PC-3 (cell line): ENCODE data around the gene TLNRD1. TPM values are rescaled to one million over a fixed set of nuclear protein-coding genes. Genes with fewer than 3 reads are reported as not detected.

Experiments used
- ATAC-seq: fragments of 200-7000 bp; cut with Tn5 transposase; 2 replicates; pipeline ENCODE4 v1.9.1; 2020; ENCODE audit warnings: mild to moderate bottlenecking, moderate library complexity
- BruUV-seq: library from RNA; stranded (reverse); fragments of 400-500 nt; replicated peaks from 2 replicates; lab custom pipeline; 2021; lab: Mats Ljungman, UMichigan
- CTCF ChIA-PET: fragments of 300-600 bp; sonication (Branson Sonifier 250); formaldehyde crosslinking; loops from one replicate; lab custom pipeline; 2022; ENCODE audit warnings: antibody characterized with exemption; lab: Charles Lee
- POLR2A ChIA-PET: fragments of 300-600 bp; sonication (Branson Sonifier 250); formaldehyde crosslinking; loops from one replicate; lab custom pipeline; 2022; ENCODE audit warnings: antibody characterized with exemption; ENCODE audit not compliant: unreplicated experiment; lab: Charles Lee
- DNase-seq: peaks from one replicate; pipeline ENCODE4 v3.0.0-alpha.2; 2015
- H2AFZ ChIP-seq: fragments of 300-600 bp; sonication (generic); 2 replicates; pipeline ENCODE4 v1.6.0; 2016; ENCODE audit warnings: antibody characterized with exemption, low read length
- H3F3A ChIP-seq: fragments of 300-600 bp; sonication (generic); one replicate; pipeline ENCODE4 v1.6.0; 2017; ENCODE audit warnings: antibody characterized with exemption, low read length, control low read depth, mild to moderate bottlenecking; ENCODE audit not compliant: unreplicated experiment
- H3K27ac ChIP-seq: fragments of 300-600 bp; sonication (generic); 2 replicates; pipeline ENCODE4 v1.5.1; 2016; ENCODE audit warnings: mild to moderate bottlenecking, low read length
- H3K27me3 ChIP-seq: fragments of 300-600 bp; sonication (generic); 2 replicates; pipeline ENCODE4 v1.6.1; 2016; ENCODE audit warnings: low read length, mixed read lengths
- H3K36me3 ChIP-seq: fragments of 300-600 bp; sonication (generic); 2 replicates; pipeline ENCODE4 v1.6.1; 2016; ENCODE audit warnings: low read depth, mixed run types, low read length, mixed read lengths
- H3K4me1 ChIP-seq: fragments of 300-600 bp; sonication (generic); 2 replicates; pipeline ENCODE4 v1.5.1; 2016; ENCODE audit warnings: low read length; ENCODE audit not compliant: insufficient read depth
- H3K4me2 ChIP-seq: fragments of 300-600 bp; sonication (generic); 2 replicates; pipeline ENCODE4 v1.6.0; 2016; ENCODE audit warnings: low read length
- H3K4me3 ChIP-seq: fragments of 300-600 bp; sonication (generic); 2 replicates; pipeline ENCODE4 v1.5.1; 2016; ENCODE audit warnings: mild to moderate bottlenecking, low read length, mixed read lengths
- H3K79me2 ChIP-seq: fragments of 300-600 bp; sonication (generic); 2 replicates; pipeline ENCODE4 v1.6.1; 2017; ENCODE audit warnings: low read length, mixed read lengths
- H3K9ac ChIP-seq: fragments of 300-600 bp; sonication (generic); 2 replicates; pipeline ENCODE4 v1.6.0; 2016; ENCODE audit warnings: mild to moderate bottlenecking, low read length
- H3K9me2 ChIP-seq: fragments of 300-600 bp; sonication (generic); replicated peaks from 2 replicates; pipeline ENCODE4 v1.6.1; 2016; ENCODE audit warnings: mixed run types, low read length, mixed read lengths
- H3K9me3 ChIP-seq: fragments of 300-600 bp; sonication (generic); 2 replicates; pipeline ENCODE4 v1.6.1; 2016; ENCODE audit warnings: low read length, mixed read lengths
- H4K20me1 ChIP-seq: fragments of 300-600 bp; sonication (generic); 2 replicates; pipeline ENCODE4 v1.6.1; 2016; ENCODE audit warnings: low read length, mixed read lengths
- CTCF ChIP-seq: fragments of 300-600 bp; sonication (generic); conservative IDR thresholded peaks from 2 replicates; pipeline ENCODE4 v1.5.1; 2017; ENCODE audit warnings: antibody characterized with exemption, low read depth, mild to moderate bottlenecking, low read length
- EZH2 ChIP-seq: fragments of 300-600 bp; sonication (generic); IDR thresholded peaks from one replicate; pipeline ENCODE4 v1.6.1; 2017; ENCODE audit warnings: antibody characterized with exemption, mild to moderate bottlenecking, low read length; ENCODE audit not compliant: unreplicated experiment
- EZH2phosphoT487 ChIP-seq: fragments of 300-600 bp; sonication (generic); IDR thresholded peaks from 2 replicates; pipeline ENCODE4 v1.6.1; 2018; ENCODE audit warnings: mild to moderate bottlenecking, antibody characterized with exemption, low read length, borderline replicate concordance
- intact Hi-C: fragments of 100-400 bp; cut with micrococcal nuclease; formaldehyde crosslinking; loops from 2 replicates; pipeline ENCODE4 v1.9.0; 2023
- total RNA-seq: library from RNA; depleted of rRNA; stranded (reverse); fragments of >200 nt; gene quantifications from 2 replicates; pipeline ENCODE4 v1.2.3, GENCODE V29; 2014

The TLNRD1 gene
- total RNA-seq, 1 experiment from 2014 or later: 17.8 TPM

GRCh38 chr15:81002331-81003096 is 1.8 kb downstream of the TLNRD1 start:
- Histone ChIP-seq H3K27me3 (no peaks in the 10 kb centered on the region), H3K4me1 (peaks cover 42% of the 10 kb centered on the region), H2AFZ (no peak overlapping the region), H3K9me2 (no peaks in the 10 kb centered on the region), H3F3A (no peaks in the 10 kb centered on the region), H3K9ac (peak overlapping the region; percentile 89; the same call in 1 of the 2 replicates), H3K36me3 (no peaks in the 10 kb centered on the region), H3K27ac (no peak overlapping the region), H3K79me2 (peaks cover 67% of the 10 kb centered on the region), H4K20me1 (peaks cover 11% of the 10 kb centered on the region; the same call in 1 of the 2 replicates), H3K9me3 (no peaks in the 10 kb centered on the region), H3K4me3 (peak overlapping the region; percentile 89), H3K4me2 (peak overlapping the region; percentile 94)
- ChIA-PET POLR2A (no interaction called here), CTCF (no interaction called here)
- BruUV-seq: no TSS peak
- intact Hi-C loops: loop anchor here (10.0 kb wide), 1 partner anchor 262 kb away; no protein-coding TSS in a partner anchor
- DNase-seq (no peak), ATAC-seq (no peak)
- no peak for TF ChIP-seq EZH2
- no peak for TF ChIP-seq EZH2phosphoT487
- TF ChIP-seq CTCF: no peak

DNA sequence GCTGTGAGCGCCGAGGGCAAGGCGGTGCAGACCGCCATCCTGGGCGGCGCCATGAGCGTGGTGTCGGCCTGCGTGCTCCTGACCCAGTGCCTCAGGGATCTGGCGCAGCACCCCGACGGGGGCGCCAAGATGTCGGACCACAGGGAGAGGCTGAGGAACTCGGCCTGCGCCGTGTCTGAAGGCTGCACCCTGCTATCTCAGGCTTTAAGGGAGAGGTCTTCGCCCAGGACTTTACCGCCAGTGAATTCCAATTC is 2.3 kb downstream of the TLNRD1 start:
- H3K4me2 ChIP-seq: peak overlapping the region; percentile 94
- no peak for TF ChIP-seq EZH2
- CTCF ChIA-PET: no interaction called here
- H3K27ac ChIP-seq: no peak overlapping the region
- no peak for DNase-seq
- no peaks in the 10 kb centered on the region for H3K9me2 ChIP-seq
- no peaks in the 10 kb centered on the region for H3K9me3 ChIP-seq
- H3F3A ChIP-seq: no peaks in the 10 kb centered on the region
- peaks cover 72% of the 10 kb centered on the region for H3K79me2 ChIP-seq
- H4K20me1 ChIP-seq: peaks cover 11% of the 10 kb centered on the region; the same call in 1 of the 2 replicates
- peak overlapping the region; percentile 89; the same call in 1 of the 2 replicates for H3K4me3 ChIP-seq
- H3K27me3 ChIP-seq: no peaks in the 10 kb centered on the region
- H3K9ac ChIP-seq: no peak overlapping the region
- no peaks in the 10 kb centered on the region for H3K36me3 ChIP-seq
- H2AFZ ChIP-seq: no peak overlapping the region
- ATAC-seq: no peak
- intact Hi-C loops: loop anchor here (10.0 kb wide), 1 partner anchor 262 kb away; no protein-coding TSS in a partner anchor
- POLR2A ChIA-PET: no interaction called here
- peaks cover 47% of the 10 kb centered on the region for H3K4me1 ChIP-seq
- no TSS peak for BruUV-seq

GRCh38 chr15:81006124-81006523 is 5.4 kb downstream of the TLNRD1 start:
- Histone ChIP-seq H3K27ac (no peak overlapping the region), H3K4me1 (peaks cover 44% of the 10 kb centered on the region; the same call in 1 of the 2 replicates), H3K9me3 (no peaks in the 10 kb centered on the region), H2AFZ (no peak overlapping the region), H4K20me1 (peaks cover 19% of the 10 kb centered on the region; the same call in 1 of the 2 replicates), H3F3A (no peaks in the 10 kb centered on the region), H3K9me2 (no peaks in the 10 kb centered on the region), H3K9ac (no peak overlapping the region), H3K27me3 (no peaks in the 10 kb centered on the region), H3K4me3 (no peak overlapping the region), H3K4me2 (no peak overlapping the region), H3K36me3 (no peaks in the 10 kb centered on the region), H3K79me2 (peaks cover 94% of the 10 kb centered on the region)
- TF ChIP-seq EZH2phosphoT487 (no peak), EZH2 (no peak), CTCF (no peak)
- DNase-seq: no peak
- BruUV-seq: no TSS peak
- ChIA-PET POLR2A (no interaction called here), CTCF (no interaction called here)
- no peak for ATAC-seq
- intact Hi-C loops: loop anchor here (10.0 kb wide), 1 partner anchor 259 kb away; no protein-coding TSS in a partner anchor
